ENCODE results near the gene GOLGA5.
"Not testable (repeated sequence)": the region's sequence is repeated elsewhere in the genome, so short reads cannot be mapped to it uniquely, and the experiment has no call there.

The GOLGA5 gene

GRCh38 chr14:92759679-92760523 lies 34.2 kb upstream of the GOLGA5 start:
- no peaks in the 10 kb centered on the region for H3K9me3 ChIP-seq (ENCODE audit: severe bottlenecking)
- no peak for TF ChIP-seq CTCF (IDR thresholded peaks at IDR 0.05; ENCODE audit: low read depth, low read length)
- no peak overlapping the region for H3K27ac ChIP-seq
- no peaks in the 10 kb centered on the region for H3K36me3 ChIP-seq
- DNase-seq, result no peak
- H3K4me3 ChIP-seq (ENCODE audit: low read depth, low read length), result no peak overlapping the region
- no peaks in the 10 kb centered on the region for H3K27me3 ChIP-seq (ENCODE audit: insufficient read depth, low read depth, severe bottlenecking)

GRCh38 chr14:92760524-92760805 lies 33.6 kb upstream of the GOLGA5 start:
- no peaks in the 10 kb centered on the region for H3K9me3 ChIP-seq (ENCODE audit: severe bottlenecking)
- no peak for DNase-seq
- no peaks in the 10 kb centered on the region for H3K36me3 ChIP-seq
- no peaks in the 10 kb centered on the region for H3K27me3 ChIP-seq (ENCODE audit: insufficient read depth, low read depth, severe bottlenecking)
- H3K4me3 ChIP-seq (ENCODE audit: low read depth, low read length), result no peak overlapping the region
- no peak for TF ChIP-seq CTCF (IDR thresholded peaks at IDR 0.05; ENCODE audit: low read depth, low read length)
- no peak overlapping the region for H3K27ac ChIP-seq

- H3K27me3 ChIP-seq (ENCODE audit: insufficient read depth, low read depth, severe bottlenecking); H3K27ac ChIP-seq; H3K36me3 ChIP-seq; DNase-seq; H3K4me3 ChIP-seq (ENCODE audit: low read depth, low read length); H3K9me3 ChIP-seq (ENCODE audit: severe bottlenecking): not testable (repeated sequence)
Measured at GRCh38 chr14:92763666-92764631, 30.2 kb upstream of the GOLGA5 start.

- H3K4me3 ChIP-seq (ENCODE audit: low read depth, low read length); H3K27me3 ChIP-seq (ENCODE audit: insufficient read depth, low read depth, severe bottlenecking); H3K9me3 ChIP-seq (ENCODE audit: severe bottlenecking); H3K36me3 ChIP-seq: not testable (repeated sequence)
- H3K27ac ChIP-seq, result peak overlapping the region; percentile 75
- peak; percentile 62 for DNase-seq
Measured at GRCh38 chr14:92768236-92768635, 25.9 kb upstream of the GOLGA5 start.

- Histone ChIP-seq H3K27me3 (ENCODE audit: insufficient read depth, low read depth, severe bottlenecking) (no peaks in the 10 kb centered on the region), H3K9me3 (ENCODE audit: severe bottlenecking) (no peaks in the 10 kb centered on the region), H3K27ac (peak overlapping the region; percentile 75), H3K36me3 (no peaks in the 10 kb centered on the region), H3K4me3 (ENCODE audit: low read depth, low read length) (no peak overlapping the region)
- no peak for TF ChIP-seq CTCF (IDR thresholded peaks at IDR 0.05; ENCODE audit: low read depth, low read length)
- DNase-seq, result no peak
Measured at GRCh38 chr14:92768795-92769194, 25.3 kb upstream of the GOLGA5 start.

- H3K27ac ChIP-seq, result no peak overlapping the region
- no peaks in the 10 kb centered on the region for H3K36me3 ChIP-seq
- no peaks in the 10 kb centered on the region for H3K9me3 ChIP-seq (ENCODE audit: severe bottlenecking)
- DNase-seq, result no peak
- H3K4me3 ChIP-seq (ENCODE audit: low read depth, low read length), result no peak overlapping the region
- H3K27me3 ChIP-seq (ENCODE audit: insufficient read depth, low read depth, severe bottlenecking), result no peaks in the 10 kb centered on the region
- TF ChIP-seq CTCF (IDR thresholded peaks at IDR 0.05; ENCODE audit: low read depth, low read length), result no peak
Measured at GRCh38 chr14:92770484-92770883, 23.6 kb upstream of the GOLGA5 start.

Data from WERI-Rb-1 (cell line).